Panc1 (cell line): Measurements from ENCODE around the gene FNBP1L. TPM values are rescaled to one million over a fixed set of nuclear protein-coding genes. Genes with fewer than 3 reads are reported as not detected.

Experiments
- ATAC-seq: fragments of 200-7000 bp; cut with Tn5 transposase; 2 replicates; pipeline ENCODE4 v1.9.1; 2020; ENCODE audit warnings: mild to moderate bottlenecking, moderate library complexity
- BruUV-seq: library from RNA; stranded (reverse); fragments of 400-500 nt; replicated peaks from 2 replicates; lab custom pipeline; 2021; lab: Mats Ljungman, UMichigan
- CTCF ChIA-PET: fragments of 300-600 bp; sonication (Branson Sonifier 250); formaldehyde crosslinking; loops from one replicate; lab custom pipeline; 2022; ENCODE audit warnings: antibody characterized with exemption; lab: Charles Lee
- POLR2A ChIA-PET: fragments of 300-600 bp; sonication (Branson Sonifier 250); formaldehyde crosslinking; loops from one replicate; lab custom pipeline; 2022; ENCODE audit warnings: antibody characterized with exemption; lab: Charles Lee
- DNase-seq: peaks from one replicate; pipeline ENCODE4 v3.0.0-alpha.2; 2010; ENCODE audit warnings: low read depth, low spot score
- H3K27ac ChIP-seq: 2 replicates; pipeline ENCODE4 v1.5.1; 2011; ENCODE audit warnings: mild to moderate bottlenecking, low read length, inconsistent platforms
- H3K27me3 ChIP-seq: fragments of 200-500 bp; sonication (Bioruptor generic); 2 replicates; pipeline ENCODE4 v1.6.0; 2014; ENCODE audit warnings: low read length, inconsistent platforms; ENCODE audit not compliant: control insufficient read depth, insufficient read depth
- H3K36me3 ChIP-seq: fragments of 200-500 bp; sonication (Bioruptor generic); 2 replicates; pipeline ENCODE4 v1.5.1; 2014; ENCODE audit warnings: inconsistent platforms, mild to moderate bottlenecking, low read length, moderate library complexity; ENCODE audit not compliant: control insufficient read depth, insufficient read depth
- H3K4me1 ChIP-seq: 2 replicates; pipeline ENCODE4 v1.5.1; 2011; ENCODE audit warnings: inconsistent platforms, mild to moderate bottlenecking, low read length, moderate library complexity; ENCODE audit not compliant: control insufficient read depth, insufficient read depth
- H3K4me3 ChIP-seq, 2 experiments: 2 replicates each; pipeline ENCODE4 v1.5.1; 2011 to 2012; ENCODE audit warnings: low read depth in 2 of 2, low read length in 2 of 2, mild to moderate bottlenecking in 2 of 2, inconsistent platforms in 1 of 2, moderate library complexity in 1 of 2
- H3K9me3 ChIP-seq: fragments of 200-500 bp; sonication (Bioruptor generic); 2 replicates; pipeline ENCODE4 v1.5.1; 2014; ENCODE audit warnings: low read depth, mild to moderate bottlenecking, inconsistent platforms, low read length, moderate library complexity; ENCODE audit not compliant: control insufficient read depth, insufficient read depth
- POLR2AphosphoS5 ChIP-seq: IDR thresholded peaks from 2 replicates; pipeline ENCODE4 v1.6.1; 2012; ENCODE audit warnings: mild to moderate bottlenecking, low read depth, low read length, moderate library complexity
- SIN3A ChIP-seq: IDR thresholded peaks from 2 replicates; pipeline ENCODE4 v1.6.1; 2012; ENCODE audit warnings: low read depth, mild to moderate bottlenecking, low read length, moderate library complexity, borderline replicate concordance; ENCODE audit not compliant: insufficient read depth
- TCF7L2 ChIP-seq: IDR thresholded peaks from 2 replicates; pipeline ENCODE4 v1.6.1; 2011; ENCODE audit warnings: mild to moderate bottlenecking, low read depth, low read length, inconsistent platforms
- in situ Hi-C: cut with HindIII; loops from 2 replicates; pipeline ENCODE4 v1.10.0; 2016; ENCODE audit warnings: low sequenced_read_pairs, low pct_unique_long_range_greater_than_20kb
- intact Hi-C: fragments of 100-400 bp; cut with micrococcal nuclease; formaldehyde crosslinking; loops from one replicate; pipeline ENCODE4 v1.10.0; 2022; ENCODE audit not compliant: unreplicated experiment
- total RNA-seq: library from RNA; stranded (reverse); gene quantifications from one replicate; pipeline ENCODE4 v1.2.1, GENCODE V29; 2021; ENCODE audit not compliant: unreplicated experiment
- TF ChIP-seq, protein P1 (sequence below), 2 experiments: IDR thresholded peaks; 2 replicates each; pipeline ENCODE4 v1.6.1; 2011 to 2012; ENCODE audit warnings: low read depth in 2 of 2, control low read depth in 1 of 2, low read length in 1 of 2, mild to moderate bottlenecking in 1 of 2, moderate library complexity in 1 of 2; ENCODE audit not compliant: insufficient read depth in 1 of 2
- TF ChIP-seq, protein P2 (sequence below): fragments of 450-650 bp; IDR thresholded peaks from 2 replicates; pipeline ENCODE4 v1.5.1; 2017; ENCODE audit warnings: mild to moderate bottlenecking

Gene FNBP1L
- total RNA-seq, 1 experiment from 2014 or later, result 25.1 TPM

GRCh38 chr1:93565496-93566206, 117.7 kb downstream of the FNBP1L start:
- no peak for ATAC-seq

DNA sequence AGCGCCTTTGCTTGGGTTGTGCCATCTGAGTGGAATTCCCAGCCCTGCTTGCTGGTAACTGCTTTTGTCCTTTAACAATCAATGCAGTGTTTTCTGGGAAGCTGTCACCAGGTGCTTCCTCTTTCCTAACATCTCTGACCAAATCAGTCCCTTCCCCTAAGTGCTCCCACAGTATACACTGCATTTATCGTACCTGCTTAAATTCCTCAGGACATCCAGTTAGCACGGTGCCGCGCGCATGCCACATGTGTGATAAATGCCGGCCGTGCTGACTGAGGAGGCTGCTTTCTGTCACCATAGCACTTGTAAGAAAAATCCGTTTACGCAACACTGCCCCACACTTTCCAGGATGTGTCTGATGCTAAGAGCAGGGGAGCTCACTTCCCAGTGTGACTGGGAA, 118.3 kb downstream of the FNBP1L start:
- intact Hi-C loops, result no loop called here
- TF ChIP-seq, protein P1, sequence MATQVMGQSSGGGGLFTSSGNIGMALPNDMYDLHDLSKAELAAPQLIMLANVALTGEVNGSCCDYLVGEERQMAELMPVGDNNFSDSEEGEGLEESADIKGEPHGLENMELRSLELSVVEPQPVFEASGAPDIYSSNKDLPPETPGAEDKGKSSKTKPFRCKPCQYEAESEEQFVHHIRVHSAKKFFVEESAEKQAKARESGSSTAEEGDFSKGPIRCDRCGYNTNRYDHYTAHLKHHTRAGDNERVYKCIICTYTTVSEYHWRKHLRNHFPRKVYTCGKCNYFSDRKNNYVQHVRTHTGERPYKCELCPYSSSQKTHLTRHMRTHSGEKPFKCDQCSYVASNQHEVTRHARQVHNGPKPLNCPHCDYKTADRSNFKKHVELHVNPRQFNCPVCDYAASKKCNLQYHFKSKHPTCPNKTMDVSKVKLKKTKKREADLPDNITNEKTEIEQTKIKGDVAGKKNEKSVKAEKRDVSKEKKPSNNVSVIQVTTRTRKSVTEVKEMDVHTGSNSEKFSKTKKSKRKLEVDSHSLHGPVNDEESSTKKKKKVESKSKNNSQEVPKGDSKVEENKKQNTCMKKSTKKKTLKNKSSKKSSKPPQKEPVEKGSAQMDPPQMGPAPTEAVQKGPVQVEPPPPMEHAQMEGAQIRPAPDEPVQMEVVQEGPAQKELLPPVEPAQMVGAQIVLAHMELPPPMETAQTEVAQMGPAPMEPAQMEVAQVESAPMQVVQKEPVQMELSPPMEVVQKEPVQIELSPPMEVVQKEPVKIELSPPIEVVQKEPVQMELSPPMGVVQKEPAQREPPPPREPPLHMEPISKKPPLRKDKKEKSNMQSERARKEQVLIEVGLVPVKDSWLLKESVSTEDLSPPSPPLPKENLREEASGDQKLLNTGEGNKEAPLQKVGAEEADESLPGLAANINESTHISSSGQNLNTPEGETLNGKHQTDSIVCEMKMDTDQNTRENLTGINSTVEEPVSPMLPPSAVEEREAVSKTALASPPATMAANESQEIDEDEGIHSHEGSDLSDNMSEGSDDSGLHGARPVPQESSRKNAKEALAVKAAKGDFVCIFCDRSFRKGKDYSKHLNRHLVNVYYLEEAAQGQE (IDR thresholded peaks at IDR 0.05; ENCODE audit: insufficient read depth in 1 of 2, low read depth in 2 of 2, low read length in 1 of 2), result no peak
- TF ChIP-seq SIN3A (no peak), TCF7L2 (no peak), POLR2AphosphoS5 (no peak)
- TF ChIP-seq, protein P2, sequence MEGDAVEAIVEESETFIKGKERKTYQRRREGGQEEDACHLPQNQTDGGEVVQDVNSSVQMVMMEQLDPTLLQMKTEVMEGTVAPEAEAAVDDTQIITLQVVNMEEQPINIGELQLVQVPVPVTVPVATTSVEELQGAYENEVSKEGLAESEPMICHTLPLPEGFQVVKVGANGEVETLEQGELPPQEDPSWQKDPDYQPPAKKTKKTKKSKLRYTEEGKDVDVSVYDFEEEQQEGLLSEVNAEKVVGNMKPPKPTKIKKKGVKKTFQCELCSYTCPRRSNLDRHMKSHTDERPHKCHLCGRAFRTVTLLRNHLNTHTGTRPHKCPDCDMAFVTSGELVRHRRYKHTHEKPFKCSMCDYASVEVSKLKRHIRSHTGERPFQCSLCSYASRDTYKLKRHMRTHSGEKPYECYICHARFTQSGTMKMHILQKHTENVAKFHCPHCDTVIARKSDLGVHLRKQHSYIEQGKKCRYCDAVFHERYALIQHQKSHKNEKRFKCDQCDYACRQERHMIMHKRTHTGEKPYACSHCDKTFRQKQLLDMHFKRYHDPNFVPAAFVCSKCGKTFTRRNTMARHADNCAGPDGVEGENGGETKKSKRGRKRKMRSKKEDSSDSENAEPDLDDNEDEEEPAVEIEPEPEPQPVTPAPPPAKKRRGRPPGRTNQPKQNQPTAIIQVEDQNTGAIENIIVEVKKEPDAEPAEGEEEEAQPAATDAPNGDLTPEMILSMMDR, result no peak
- H3K9me3 ChIP-seq, result no peaks in the 10 kb centered on the region

More at GRCh38 chr1:93565496-93566206, 117.7 kb downstream of the FNBP1L start:
- H3K9me3 ChIP-seq, result no peaks in the 10 kb centered on the region
- no peaks in the 10 kb centered on the region for H3K27me3 ChIP-seq
- POLR2A ChIA-PET, result no interaction called here
- intact Hi-C loops, result no loop called here
- in situ Hi-C loops, result no loop called here
- BruUV-seq, result no TSS peak
- H3K27ac ChIP-seq, result no peak overlapping the region
- TF ChIP-seq POLR2AphosphoS5 (no peak), SIN3A (no peak), TCF7L2 (no peak)
- TF ChIP-seq, protein P2, result no peak
- TF ChIP-seq, protein P1 (IDR thresholded peaks at IDR 0.05; ENCODE audit: insufficient read depth in 1 of 2, low read depth in 2 of 2, low read length in 1 of 2), result no peak
- no peaks in the 10 kb centered on the region; the same call in 1 of the 2 replicates for H3K4me1 ChIP-seq
- DNase-seq, result no peak
- CTCF ChIA-PET, result no interaction called here
- H3K4me3 ChIP-seq, result no peak overlapping the region
- peaks cover 5% of the 10 kb centered on the region for H3K36me3 ChIP-seq

More for the DNA sequence above, 118.3 kb downstream of the FNBP1L start:
- no TSS peak for BruUV-seq
- H3K4me1 ChIP-seq, result no peaks in the 10 kb centered on the region; the same call in 1 of the 2 replicates
- in situ Hi-C loops, result no loop called here
- H3K36me3 ChIP-seq, result peaks cover 3% of the 10 kb centered on the region
- no peak overlapping the region for H3K4me3 ChIP-seq
- ATAC-seq, result no peak
- ChIA-PET CTCF (no interaction called here), POLR2A (no interaction called here)
- no peak overlapping the region for H3K27ac ChIP-seq
- DNase-seq, result no peak
- no peaks in the 10 kb centered on the region for H3K27me3 ChIP-seq
